Loucy (cell line): ENCODE data around the gene AMFR.

Experiments
- H2AFZ ChIP-seq: fragments of 200-600 bp; sonication (generic); 2 replicates; pipeline ENCODE4 v1.6.0; 2016; ENCODE audit warnings: antibody characterized with exemption, mild to moderate bottlenecking, low read length, moderate library complexity
- H3F3A ChIP-seq: fragments of 200-600 bp; 2 replicates; pipeline ENCODE4 v1.6.0; 2016; ENCODE audit warnings: antibody characterized with exemption, low read depth, mild to moderate bottlenecking
- H3K27me3 ChIP-seq: fragments of 200-600 bp; sonication (generic); 2 replicates; pipeline ENCODE4 v1.6.1; 2014; ENCODE audit warnings: low read length, mild to moderate bottlenecking; ENCODE audit not compliant: insufficient read depth, poor library complexity, severe bottlenecking
- H3K36me3 ChIP-seq: fragments of 200-600 bp; sonication (generic); 2 replicates; pipeline ENCODE4 v1.6.1; 2016; ENCODE audit warnings: low read length; ENCODE audit not compliant: insufficient read depth
- H3K4me1 ChIP-seq: fragments of 200-600 bp; sonication (generic); 2 replicates; pipeline ENCODE4 v1.5.1; 2014; ENCODE audit warnings: low read length, mild to moderate bottlenecking; ENCODE audit not compliant: insufficient read depth, poor library complexity, severe bottlenecking
- H3K4me2 ChIP-seq: fragments of 200-600 bp; sonication (generic); 2 replicates; pipeline ENCODE4 v1.6.0; 2014; ENCODE audit warnings: antibody characterized with exemption, low read length, low read depth, mild to moderate bottlenecking; ENCODE audit not compliant: poor library complexity, severe bottlenecking
- H3K4me3 ChIP-seq: fragments of 200-600 bp; sonication (generic); 2 replicates; pipeline ENCODE4 v1.5.1; 2014; ENCODE audit warnings: low read length, mild to moderate bottlenecking, mixed read lengths; ENCODE audit not compliant: poor library complexity, severe bottlenecking
- H3K79me2 ChIP-seq: fragments of 200-600 bp; sonication (generic); 2 replicates; pipeline ENCODE4 v1.6.1; 2014; ENCODE audit warnings: low read length; ENCODE audit not compliant: insufficient read depth
- H3K9ac ChIP-seq: fragments of 200-600 bp; sonication (generic); 2 replicates; pipeline ENCODE4 v1.6.0; 2014; ENCODE audit warnings: mild to moderate bottlenecking, low read depth, low read length, moderate library complexity; ENCODE audit not compliant: poor library complexity, severe bottlenecking
- H3K9me2 ChIP-seq: fragments of 200-600 bp; sonication (generic); replicated peaks from 2 replicates; pipeline ENCODE4 v1.6.1; 2016; ENCODE audit warnings: low read depth, low read length, mixed read lengths
- H3K9me3 ChIP-seq: fragments of 200-600 bp; sonication (generic); 2 replicates; pipeline ENCODE4 v1.6.1; 2014; ENCODE audit warnings: mild to moderate bottlenecking, antibody characterized with exemption, low read length, low read depth; ENCODE audit not compliant: insufficient read depth
- H4K20me1 ChIP-seq: fragments of 200-600 bp; sonication (generic); 2 replicates; pipeline ENCODE4 v1.6.0; 2014; ENCODE audit warnings: antibody characterized with exemption, low read length, mild to moderate bottlenecking; ENCODE audit not compliant: insufficient read depth, poor library complexity, severe bottlenecking
- EZH2phosphoT487 ChIP-seq: fragments of 200-600 bp; IDR thresholded peaks from 2 replicates; pipeline ENCODE4 v1.6.1; 2018; ENCODE audit warnings: antibody characterized with exemption, mild to moderate bottlenecking, moderate library complexity, borderline replicate concordance
- TF ChIP-seq, protein P1 (sequence below): fragments of 200-600 bp; sonication (generic); conservative IDR thresholded peaks from 2 replicates; pipeline ENCODE4 v1.5.1; 2014; ENCODE audit warnings: mild to moderate bottlenecking, antibody characterized with exemption, low read length

Gene AMFR

DNA sequence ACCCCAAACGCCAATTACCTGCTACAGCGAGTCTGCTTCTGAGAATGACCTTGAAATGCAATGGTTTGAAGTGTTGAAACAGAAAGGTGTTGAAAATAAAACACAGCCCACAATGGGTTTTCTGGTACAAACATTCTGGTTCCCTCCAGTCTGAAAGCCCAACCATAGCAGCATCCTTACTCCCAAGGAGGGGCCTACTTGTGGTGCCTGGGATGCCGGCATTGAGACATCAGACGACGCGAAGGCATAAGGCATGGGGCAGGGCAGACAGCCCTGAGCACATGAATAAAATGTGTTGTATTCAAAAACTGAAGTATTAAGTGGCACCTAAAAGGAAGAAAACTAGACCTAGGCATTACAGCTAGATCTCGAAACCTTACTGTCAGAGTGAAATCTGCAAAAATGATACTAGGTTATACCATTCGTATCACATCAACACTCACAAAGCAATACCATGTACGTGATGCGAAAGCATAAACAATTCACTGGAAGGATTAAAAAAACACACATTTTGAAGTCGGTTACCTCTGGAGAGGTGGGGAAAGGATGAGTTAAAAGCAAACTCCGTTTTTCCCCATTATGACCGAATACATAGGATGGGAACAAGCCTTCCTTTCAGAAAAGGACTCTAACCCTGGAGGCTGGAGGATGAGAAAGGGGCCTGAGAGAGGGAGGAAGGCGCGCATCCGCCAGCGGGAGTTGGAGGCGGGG lies 25.1 kb upstream of the AMFR start:
- Histone ChIP-seq H3K36me3 (peaks cover 15% of the 10 kb centered on the region; the same call in 1 of the 2 replicates), H4K20me1 (peaks cover 58% of the 10 kb centered on the region), H3K9ac (peak overlapping the region; percentile 88), H3K27me3 (no peaks in the 10 kb centered on the region), H3K4me2 (peak overlapping the region; percentile 96), H3K4me1 (peaks cover 62% of the 10 kb centered on the region), H3K9me3 (no peaks in the 10 kb centered on the region), H3K4me3 (peak overlapping the region; percentile 87), H2AFZ (peak overlapping the region; percentile 84), H3K9me2 (no peaks in the 10 kb centered on the region), H3K79me2 (peaks cover 90% of the 10 kb centered on the region), H3F3A (no peaks in the 10 kb centered on the region)
- TF ChIP-seq EZH2phosphoT487 = no peak
- TF ChIP-seq, protein P1, sequence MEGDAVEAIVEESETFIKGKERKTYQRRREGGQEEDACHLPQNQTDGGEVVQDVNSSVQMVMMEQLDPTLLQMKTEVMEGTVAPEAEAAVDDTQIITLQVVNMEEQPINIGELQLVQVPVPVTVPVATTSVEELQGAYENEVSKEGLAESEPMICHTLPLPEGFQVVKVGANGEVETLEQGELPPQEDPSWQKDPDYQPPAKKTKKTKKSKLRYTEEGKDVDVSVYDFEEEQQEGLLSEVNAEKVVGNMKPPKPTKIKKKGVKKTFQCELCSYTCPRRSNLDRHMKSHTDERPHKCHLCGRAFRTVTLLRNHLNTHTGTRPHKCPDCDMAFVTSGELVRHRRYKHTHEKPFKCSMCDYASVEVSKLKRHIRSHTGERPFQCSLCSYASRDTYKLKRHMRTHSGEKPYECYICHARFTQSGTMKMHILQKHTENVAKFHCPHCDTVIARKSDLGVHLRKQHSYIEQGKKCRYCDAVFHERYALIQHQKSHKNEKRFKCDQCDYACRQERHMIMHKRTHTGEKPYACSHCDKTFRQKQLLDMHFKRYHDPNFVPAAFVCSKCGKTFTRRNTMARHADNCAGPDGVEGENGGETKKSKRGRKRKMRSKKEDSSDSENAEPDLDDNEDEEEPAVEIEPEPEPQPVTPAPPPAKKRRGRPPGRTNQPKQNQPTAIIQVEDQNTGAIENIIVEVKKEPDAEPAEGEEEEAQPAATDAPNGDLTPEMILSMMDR = no peak

DNA sequence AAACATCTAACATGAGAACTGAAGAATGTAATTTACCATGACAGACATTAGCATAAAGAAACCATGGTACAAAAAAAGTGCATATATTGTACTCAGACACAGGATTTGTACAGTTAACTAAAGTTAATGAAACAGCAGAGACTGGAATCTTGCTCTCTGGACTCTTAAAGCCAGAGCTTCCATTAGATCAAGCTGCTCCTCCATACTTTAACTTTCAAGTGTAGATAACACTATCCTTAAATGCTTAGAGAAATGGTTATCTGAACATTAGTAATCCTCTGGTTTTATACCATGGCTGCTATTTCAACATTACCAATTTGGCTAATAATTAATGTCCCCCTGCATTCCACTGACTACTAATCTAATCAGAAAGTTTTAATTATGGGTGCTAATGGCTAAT lies 22.7 kb upstream of the AMFR start:
- Histone ChIP-seq H3K36me3 (peaks cover 32% of the 10 kb centered on the region; the same call in 1 of the 2 replicates), H3K4me1 (peaks cover 69% of the 10 kb centered on the region), H3K4me3 (peak overlapping the region; percentile 87), H3K4me2 (peak overlapping the region; percentile 96), H3K9me2 (no peaks in the 10 kb centered on the region), H4K20me1 (peaks cover 61% of the 10 kb centered on the region), H3K9ac (peak overlapping the region; percentile 88), H2AFZ (no peak overlapping the region), H3K27me3 (no peaks in the 10 kb centered on the region), H3F3A (no peaks in the 10 kb centered on the region), H3K79me2 (peaks cover 91% of the 10 kb centered on the region), H3K9me3 (no peaks in the 10 kb centered on the region)
- no peak for TF ChIP-seq EZH2phosphoT487
- TF ChIP-seq, protein P1 = no peak

DNA sequence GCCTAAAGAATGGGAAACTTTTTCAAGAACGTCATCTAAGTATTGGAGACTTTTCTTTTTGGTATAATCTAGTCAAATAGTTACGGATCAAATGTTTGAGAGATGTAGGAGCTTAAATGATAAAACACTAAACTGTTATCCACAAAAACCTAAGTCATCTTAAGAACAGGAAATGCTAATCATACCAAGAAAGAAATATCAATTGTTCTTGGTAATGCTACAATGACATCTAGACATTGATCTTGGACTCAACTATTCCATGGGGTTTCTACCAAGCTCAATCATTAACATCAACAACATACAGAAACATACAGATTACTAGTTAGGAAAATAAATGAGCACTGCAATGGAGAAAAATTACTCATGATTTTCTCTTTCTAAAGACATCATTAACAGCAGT lies 21.9 kb upstream of the AMFR start:
- Histone ChIP-seq H3K4me3 (peak overlapping the region; percentile 87), H2AFZ (no peak overlapping the region), H3K36me3 (peaks cover 39% of the 10 kb centered on the region; the same call in 1 of the 2 replicates), H3K4me1 (peaks cover 62% of the 10 kb centered on the region), H3F3A (no peaks in the 10 kb centered on the region), H3K79me2 (peaks cover 91% of the 10 kb centered on the region), H3K9me2 (no peaks in the 10 kb centered on the region), H3K9ac (peak overlapping the region; percentile 88), H4K20me1 (peaks cover 61% of the 10 kb centered on the region), H3K9me3 (no peaks in the 10 kb centered on the region), H3K4me2 (peak overlapping the region; percentile 96), H3K27me3 (no peaks in the 10 kb centered on the region)
- no peak for TF ChIP-seq EZH2phosphoT487
- TF ChIP-seq, protein P1 = no peak
